Eye (tissue), 1 donor: ENCODE measurements around the gene MBLAC2.

Source experiments
- DNase-seq: peaks from one replicate; pipeline ENCODE4 v3.0.0-alpha.2; 2015

Gene MBLAC2

DNA sequence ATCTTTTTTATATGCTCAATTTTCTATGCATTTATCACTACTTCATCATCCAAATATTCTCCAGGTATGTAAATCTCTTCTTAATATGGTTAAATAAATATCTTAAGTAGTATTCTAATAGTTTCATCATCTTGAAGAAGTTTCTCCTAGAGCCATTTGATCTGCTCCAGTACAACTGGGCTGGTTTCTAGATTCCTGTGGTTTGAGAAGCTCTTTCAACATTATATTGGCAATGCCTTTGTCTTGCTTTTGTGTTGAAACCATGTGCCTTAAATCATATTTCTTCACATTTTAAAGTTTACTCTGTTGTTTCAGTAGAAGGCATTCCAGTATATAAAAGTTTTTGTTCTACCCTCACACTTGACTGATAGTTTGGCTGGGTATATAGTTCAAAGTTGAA lies 27.6 kb downstream of the MBLAC2 start:
- DNase-seq = no peak

- DNase-seq = no peak
Observed at GRCh38 chr5:90440644-90441043, 33.9 kb downstream of the MBLAC2 start.

DNA sequence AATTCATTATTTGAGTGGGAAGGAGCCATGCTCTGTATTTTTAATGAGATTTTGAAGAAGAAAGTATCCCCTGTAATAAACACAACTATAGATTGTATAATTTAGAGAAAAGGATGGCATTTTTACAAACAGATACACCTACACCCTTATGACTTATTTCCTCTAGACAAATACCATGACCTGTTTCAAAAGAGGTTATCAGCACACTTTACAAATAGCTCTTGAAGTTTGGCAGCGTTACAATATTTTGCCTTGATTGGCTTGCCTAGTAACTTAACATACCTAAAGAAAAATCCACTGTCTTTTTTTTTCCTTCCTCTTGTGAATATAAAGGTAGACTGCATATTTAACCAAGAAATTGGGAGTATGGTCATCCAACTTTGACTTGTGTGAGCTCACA lies 36.5 kb downstream of the MBLAC2 start:
- no peak for DNase-seq

DNA sequence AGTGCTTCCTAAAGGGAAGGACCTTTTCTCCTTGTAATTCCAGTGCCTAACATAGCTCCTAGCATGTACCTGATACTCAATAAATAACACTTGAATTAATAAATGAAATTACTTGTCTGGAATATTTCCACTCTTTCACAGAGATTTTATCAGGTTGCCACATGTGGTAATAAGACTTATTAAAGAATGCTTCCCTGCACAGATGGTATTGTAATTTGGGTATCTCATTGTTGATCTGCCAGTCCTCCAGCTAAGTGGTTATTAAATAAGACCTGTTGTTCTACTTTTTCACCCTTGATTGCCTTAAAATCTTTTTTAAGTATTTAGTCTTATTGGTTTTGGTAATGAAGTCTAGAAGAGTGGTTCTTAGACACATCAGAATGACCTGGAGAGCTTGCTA lies 36.9 kb downstream of the MBLAC2 start:
- DNase-seq = no peak

DNA sequence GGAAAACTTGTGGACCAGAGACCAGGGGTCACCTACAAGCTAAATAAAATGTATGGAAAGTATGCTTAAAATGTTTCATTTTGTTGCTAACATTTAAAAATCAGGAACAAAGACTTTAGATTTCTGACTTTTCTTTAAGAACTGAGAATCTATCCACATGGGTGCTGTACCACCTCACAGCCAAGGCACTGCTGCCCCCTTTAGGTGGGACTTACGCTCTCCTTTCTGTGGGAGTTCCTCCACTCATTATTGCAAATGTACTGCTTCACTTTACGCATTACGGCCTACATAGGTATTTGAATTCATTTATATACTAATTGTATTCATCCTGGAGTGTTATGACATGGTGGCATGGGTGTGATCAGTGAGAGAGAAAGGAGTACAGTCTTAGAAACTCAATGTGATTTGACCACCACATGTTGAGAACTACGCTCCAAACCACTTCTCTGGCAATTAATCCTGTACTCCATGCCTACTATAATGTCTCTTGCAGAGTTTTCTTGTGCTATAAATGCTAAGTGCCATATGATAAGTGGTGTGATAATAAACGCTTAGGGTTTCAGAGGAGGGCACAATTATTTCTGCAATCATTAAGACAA lies 40.4 kb downstream of the MBLAC2 start:
- peak; percentile 40 for DNase-seq

- no peak for DNase-seq
Observed at GRCh38 chr5:90424245-90424644, 50.3 kb downstream of the MBLAC2 start.

- DNase-seq = no peak
Observed at GRCh38 chr5:90421136-90421535, 53.4 kb downstream of the MBLAC2 start.

GRCh38 chr5:90418214-90418613 lies 56.4 kb downstream of the MBLAC2 start:
- DNase-seq = no peak

GRCh38 chr5:90410178-90410762 lies 64.3 kb downstream of the MBLAC2 start:
- no peak for DNase-seq

DNA sequence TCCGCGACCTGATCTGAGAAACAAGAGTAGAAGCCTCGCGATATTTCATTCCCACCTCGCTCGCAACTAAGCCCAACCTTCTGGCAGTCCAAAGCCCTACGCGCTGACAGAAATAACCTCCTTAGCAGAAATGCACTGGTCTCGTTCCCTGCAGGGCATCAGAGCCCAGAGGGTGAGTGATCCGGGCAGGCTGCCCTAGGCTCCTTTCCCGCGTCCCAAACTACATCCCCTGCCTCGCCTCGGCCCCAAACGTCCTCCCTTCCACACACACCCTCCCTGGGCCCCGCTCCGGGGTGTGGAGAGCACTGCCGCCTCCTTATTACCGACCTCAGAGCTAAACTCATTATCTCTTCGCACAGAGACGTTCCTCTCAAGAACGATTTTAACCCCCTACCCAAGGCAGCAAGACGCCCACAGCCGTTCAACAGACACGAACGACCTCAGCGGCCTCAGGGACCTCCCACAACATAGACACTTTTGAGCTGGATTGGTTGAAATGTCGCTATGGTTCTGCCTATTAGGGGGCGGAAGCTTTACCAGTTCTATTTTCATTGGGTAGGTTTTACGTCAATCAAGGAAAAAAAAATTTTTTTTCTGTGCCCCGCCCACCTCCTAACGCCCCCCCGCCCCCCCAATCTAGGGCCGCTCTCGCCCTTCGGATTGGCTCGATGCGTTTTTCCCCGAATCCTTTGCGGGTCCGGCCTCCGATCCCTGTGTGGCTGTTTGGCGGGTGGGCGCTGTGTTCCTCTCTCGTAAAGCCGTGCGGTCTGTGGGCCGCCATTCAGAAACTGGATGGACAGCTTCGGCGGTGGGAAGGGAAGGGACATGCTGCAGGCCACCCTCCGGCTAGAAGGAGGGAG lies 65.0 kb downstream of the MBLAC2 start, which contains the start of gene CETN3:
CETN3 (minus strand) TSS at position 439 of the 860 bp plus-strand sequence; CDS start at position 344, 95 bp downstream.
- peak; percentile 99 for DNase-seq

DNA sequence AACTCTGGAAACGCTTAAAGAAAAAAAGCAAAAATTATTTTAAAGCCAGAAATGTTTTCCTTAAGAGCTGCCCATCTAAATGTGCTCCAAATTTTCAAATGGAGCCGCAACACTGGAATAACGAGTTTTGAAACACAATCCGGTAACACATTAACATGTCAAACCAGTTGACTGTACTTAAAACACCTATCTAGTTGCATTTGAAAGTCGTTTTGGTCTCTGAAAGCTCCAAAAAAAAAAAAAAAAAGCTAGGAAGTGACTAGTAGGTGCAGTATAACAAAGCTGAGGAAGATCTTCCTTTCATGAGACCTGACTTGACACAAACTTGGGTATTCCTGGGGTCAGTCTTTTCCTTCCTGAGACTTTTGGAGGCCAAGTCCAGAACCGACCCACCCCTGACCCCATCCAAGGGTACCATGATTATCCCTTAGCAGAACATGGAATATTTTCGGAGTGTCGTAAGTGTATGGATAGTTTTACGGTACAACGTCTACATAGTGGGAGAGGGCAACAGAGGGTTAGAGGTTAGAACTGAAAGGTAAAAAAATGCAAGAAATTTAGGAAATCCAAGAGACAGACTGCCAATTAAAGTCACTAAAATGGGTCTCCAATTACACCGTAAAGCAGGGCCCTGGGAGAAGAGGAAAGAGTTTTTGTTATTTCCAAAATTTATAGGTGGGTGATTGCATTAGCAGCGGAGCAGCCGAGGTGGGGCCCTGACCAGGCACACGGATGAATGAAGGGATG lies 65.8 kb downstream of the MBLAC2 start:
- no peak for DNase-seq
